SK-N-SH treated with all-trans-retinoic acid at 6 μM for 48 hours (cell line): ENCODE data around the gene LMOD3.
A peak's percentile ranks its signal among the peaks of the same experiment; 100 is the strongest.

Source experiments
- ATAC-seq: fragments of 200-7000 bp; cut with Tn5 transposase; 3 replicates; pipeline ENCODE4 v1.9.1; 2020; ENCODE audit warnings: mild to moderate bottlenecking, moderate library complexity
- ARNTL ChIP-seq: fragments of 450-650 bp; formaldehyde crosslinking; IDR thresholded peaks from 2 replicates; pipeline ENCODE4 v1.5.0; 2020; ENCODE audit warnings: low read depth, mild to moderate bottlenecking, moderate library complexity, borderline replicate concordance
- CSDC2 ChIP-seq: fragments of 250-450 bp; sonication (Bioruptor Pico); IDR thresholded peaks from 2 replicates; pipeline ENCODE4 v1.5.0; 2020; ENCODE audit warnings: mild to moderate bottlenecking, moderate library complexity
- CSRNP3 ChIP-seq: fragments of 250-450 bp; sonication (Bioruptor Pico); IDR thresholded peaks from 2 replicates; pipeline ENCODE4 v1.5.1; 2021; ENCODE audit warnings: mild to moderate bottlenecking, moderate library complexity
- ESRRG ChIP-seq: fragments of 250-450 bp; sonication (Bioruptor Pico); IDR thresholded peaks from 2 replicates; pipeline ENCODE4 v1.6.1; 2021; ENCODE audit warnings: mild to moderate bottlenecking
- GLIS3 ChIP-seq: fragments of 250-450 bp; sonication (Bioruptor Pico); IDR thresholded peaks from 2 replicates; pipeline ENCODE4 v1.5.0; 2020; ENCODE audit warnings: mild to moderate bottlenecking, moderate library complexity
- ISL1 ChIP-seq: fragments of 250-450 bp; sonication (Bioruptor Pico); IDR thresholded peaks from 2 replicates; pipeline ENCODE4 v2.1.2; 2022; ENCODE audit warnings: mild to moderate bottlenecking, moderate library complexity
- OSR1 ChIP-seq: fragments of 250-450 bp; sonication (Bioruptor Pico); IDR thresholded peaks from 2 replicates; pipeline ENCODE4 v1.8.0; 2022; ENCODE audit warnings: moderate library complexity, mild to moderate bottlenecking, inconsistent platforms
- PPARA ChIP-seq: fragments of 250-450 bp; sonication (Bioruptor Pico); IDR thresholded peaks from 2 replicates; pipeline ENCODE4 v1.5.0; 2020; ENCODE audit warnings: mild to moderate bottlenecking, borderline replicate concordance
- RARB ChIP-seq: fragments of 250-450 bp; sonication (Bioruptor Pico); IDR thresholded peaks from 2 replicates; pipeline ENCODE4 v1.8.0; 2021; ENCODE audit warnings: mild to moderate bottlenecking, moderate library complexity
- SNAI2 ChIP-seq: fragments of 250-450 bp; sonication (Bioruptor Pico); IDR thresholded peaks from 2 replicates; pipeline ENCODE4 v1.5.0; 2020; ENCODE audit warnings: mild to moderate bottlenecking, moderate library complexity
- TOX ChIP-seq: fragments of 250-450 bp; sonication (Bioruptor Pico); IDR thresholded peaks from 2 replicates; pipeline ENCODE4 v1.8.0; 2021; ENCODE audit warnings: mild to moderate bottlenecking, moderate library complexity, borderline replicate concordance
- TSHZ2 ChIP-seq: fragments of 250-450 bp; sonication (Bioruptor Pico); IDR thresholded peaks from 2 replicates; pipeline ENCODE4 v1.5.0; 2020; ENCODE audit warnings: mild to moderate bottlenecking, moderate library complexity
- ZC3H10 ChIP-seq: fragments of 250-450 bp; sonication (Bioruptor Pico); IDR thresholded peaks from 2 replicates; pipeline ENCODE4 v1.5.1; 2021; ENCODE audit warnings: mild to moderate bottlenecking, moderate library complexity
- ZFP3 ChIP-seq: fragments of 250-450 bp; sonication (Bioruptor Pico); IDR thresholded peaks from 2 replicates; pipeline ENCODE4 v1.5.0; 2020; ENCODE audit warnings: mild to moderate bottlenecking, moderate library complexity
- ZFP30 ChIP-seq: fragments of 450-650 bp; formaldehyde crosslinking; IDR thresholded peaks from 2 replicates; pipeline ENCODE4 v1.5.0; 2022; ENCODE audit warnings: mild to moderate bottlenecking, moderate library complexity
- ZNF565 ChIP-seq: fragments of 450-650 bp; formaldehyde crosslinking; conservative IDR thresholded peaks from 2 replicates; pipeline ENCODE4 v1.5.0; 2020; ENCODE audit warnings: low read depth, mild to moderate bottlenecking, moderate library complexity
- ZNF70 ChIP-seq: fragments of 450-650 bp; formaldehyde crosslinking; IDR thresholded peaks from 2 replicates; pipeline ENCODE4 v1.5.0; 2020; ENCODE audit warnings: mild to moderate bottlenecking, moderate library complexity
- ZNF8 ChIP-seq: fragments of 450-650 bp; formaldehyde crosslinking; IDR thresholded peaks from 2 replicates; pipeline ENCODE4 v1.5.0; 2020; ENCODE audit warnings: mild to moderate bottlenecking, moderate library complexity
- TF ChIP-seq, protein P1 (sequence below): fragments of 250-450 bp; sonication (Bioruptor Pico); IDR thresholded peaks from 2 replicates; pipeline ENCODE4 v1.8.0; 2020; ENCODE audit warnings: mild to moderate bottlenecking, moderate library complexity, borderline replicate concordance

The LMOD3 gene

DNA sequence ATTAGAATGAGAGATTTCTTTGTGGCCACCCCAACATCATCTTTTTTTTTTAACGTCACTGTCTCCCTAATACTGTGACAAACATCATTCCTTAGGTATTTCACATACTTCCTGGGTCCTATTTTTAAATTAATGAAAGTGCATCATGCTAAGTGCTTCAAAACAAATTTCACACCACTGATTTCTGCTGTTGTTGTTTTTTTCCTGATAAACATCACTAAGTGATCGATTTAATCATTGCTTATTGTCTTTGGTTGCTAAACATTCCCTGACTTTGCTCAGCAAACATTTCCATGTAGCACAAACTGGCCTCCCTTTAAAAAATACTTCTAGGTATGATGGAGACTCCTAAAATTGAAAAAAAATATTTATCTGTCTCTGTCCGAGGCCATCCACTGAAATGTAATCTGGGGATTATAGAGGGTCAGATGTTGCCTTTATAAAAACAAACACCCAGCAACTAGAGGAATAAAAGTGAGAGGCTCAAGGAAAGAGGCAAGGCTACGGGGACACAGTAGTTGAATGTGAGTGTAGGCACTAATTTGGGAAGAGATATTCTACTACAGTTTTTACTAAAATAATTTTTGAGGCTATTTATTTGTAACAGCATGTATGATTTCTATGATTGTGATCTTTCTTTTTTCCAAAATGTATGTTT is 20.5 kb upstream of the LMOD3 start:
- no peak for TF ChIP-seq ARNTL (CRISPR knock-in tag)
- no peak for TF ChIP-seq CSDC2 (CRISPR knock-in tag)
- no peak for TF ChIP-seq OSR1 (CRISPR knock-in tag)
- TF ChIP-seq, all 23 proteins: peak for 0
- no peak for ATAC-seq

GRCh38 chr3:69142090-69142489 is 19.7 kb upstream of the LMOD3 start:
- ATAC-seq = peak; percentile 73
- TF ChIP-seq ZC3H10 (CRISPR knock-in tag) (no peak), ZNF70 (CRISPR knock-in tag) (no peak)

DNA sequence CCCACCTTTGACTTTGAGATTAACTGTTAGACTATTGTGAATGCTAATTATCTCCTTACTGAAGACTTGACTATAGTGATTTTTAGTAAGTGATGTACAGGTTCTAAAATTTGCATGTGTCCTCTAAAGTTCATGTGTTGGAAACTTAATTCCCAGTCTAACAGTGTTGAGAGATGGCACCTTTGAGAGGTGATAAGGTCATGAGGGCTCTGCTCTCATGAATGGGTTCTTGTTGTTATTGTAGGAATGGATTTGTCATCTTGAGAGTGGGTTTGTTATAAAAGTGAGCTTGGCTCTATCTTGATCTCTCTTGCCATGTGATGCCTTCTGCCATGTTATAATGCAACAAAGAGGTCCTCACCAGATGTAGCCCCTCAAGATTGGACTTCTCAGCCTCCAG is 18.9 kb upstream of the LMOD3 start:
- TF ChIP-seq ESRRG (CRISPR knock-in tag) = no peak
- ATAC-seq = no peak

DNA sequence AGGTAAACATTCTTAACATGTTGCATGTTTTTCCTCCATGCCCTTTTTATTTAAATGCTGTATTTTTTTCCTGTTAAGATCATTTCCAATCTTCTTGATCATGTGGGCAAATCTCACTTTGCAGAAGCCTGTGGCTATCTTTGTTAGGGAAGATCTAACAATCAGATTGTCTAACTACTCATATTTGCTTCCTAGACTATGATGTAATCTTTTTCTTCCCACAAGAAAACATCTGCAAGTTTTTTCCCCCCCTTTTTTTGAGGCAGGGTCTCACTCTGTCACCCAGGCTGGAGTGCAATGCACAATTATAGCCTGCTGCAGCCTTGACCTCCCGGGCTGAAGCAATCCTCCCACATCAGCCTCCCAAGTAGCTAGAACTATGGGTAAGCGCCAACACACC is 15.0 kb upstream of the LMOD3 start:
- ATAC-seq = no peak
- no peak for TF ChIP-seq CSRNP3 (CRISPR knock-in tag)
- TF ChIP-seq, protein P1, sequence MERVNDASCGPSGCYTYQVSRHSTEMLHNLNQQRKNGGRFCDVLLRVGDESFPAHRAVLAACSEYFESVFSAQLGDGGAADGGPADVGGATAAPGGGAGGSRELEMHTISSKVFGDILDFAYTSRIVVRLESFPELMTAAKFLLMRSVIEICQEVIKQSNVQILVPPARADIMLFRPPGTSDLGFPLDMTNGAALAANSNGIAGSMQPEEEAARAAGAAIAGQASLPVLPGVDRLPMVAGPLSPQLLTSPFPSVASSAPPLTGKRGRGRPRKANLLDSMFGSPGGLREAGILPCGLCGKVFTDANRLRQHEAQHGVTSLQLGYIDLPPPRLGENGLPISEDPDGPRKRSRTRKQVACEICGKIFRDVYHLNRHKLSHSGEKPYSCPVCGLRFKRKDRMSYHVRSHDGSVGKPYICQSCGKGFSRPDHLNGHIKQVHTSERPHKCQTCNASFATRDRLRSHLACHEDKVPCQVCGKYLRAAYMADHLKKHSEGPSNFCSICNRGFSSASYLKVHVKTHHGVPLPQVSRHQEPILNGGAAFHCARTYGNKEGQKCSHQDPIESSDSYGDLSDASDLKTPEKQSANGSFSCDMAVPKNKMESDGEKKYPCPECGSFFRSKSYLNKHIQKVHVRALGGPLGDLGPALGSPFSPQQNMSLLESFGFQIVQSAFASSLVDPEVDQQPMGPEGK (CRISPR knock-in tag) = no peak
- no peak for TF ChIP-seq ZNF8
- no peak for TF ChIP-seq ESRRG (CRISPR knock-in tag)
- TF ChIP-seq ARNTL (CRISPR knock-in tag) = no peak
- TF ChIP-seq SNAI2 (CRISPR knock-in tag) = no peak

DNA sequence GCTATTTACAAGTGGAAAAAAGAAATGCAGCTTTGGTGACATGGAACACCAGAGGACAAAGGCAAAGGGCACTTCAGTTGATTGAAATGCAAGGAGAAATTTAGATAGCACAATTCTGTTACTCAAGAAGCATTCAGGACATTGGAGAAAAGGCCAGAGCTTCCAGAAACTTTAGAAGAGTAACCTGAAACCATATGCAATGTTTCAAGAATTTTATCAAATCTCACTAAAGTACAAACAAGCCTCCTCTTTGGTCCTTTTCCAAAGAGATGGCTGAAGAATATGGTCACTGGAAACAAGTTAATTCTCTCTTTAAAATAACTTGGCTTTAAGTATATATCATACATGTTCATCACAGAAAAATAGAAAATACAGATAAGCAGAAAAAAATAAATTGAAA is 14.6 kb upstream of the LMOD3 start:
- TF ChIP-seq ZNF70 (CRISPR knock-in tag) (no peak), ZNF565 (no peak), ZNF8 (no peak), ISL1 (no peak), ZFP3 (no peak), SNAI2 (CRISPR knock-in tag) (no peak), ZFP30 (CRISPR knock-in tag) (no peak)
- ATAC-seq = peak; percentile 48; the same call in 2 of the 3 replicates

GRCh38 chr3:69130689-69131088 is 8.3 kb upstream of the LMOD3 start:
- ATAC-seq = no peak
- TF ChIP-seq, protein P1 (CRISPR knock-in tag) = no peak
- TF ChIP-seq RARB (CRISPR knock-in tag) = no peak
- no peak for TF ChIP-seq ESRRG (CRISPR knock-in tag)
- no peak for TF ChIP-seq ZNF8
- no peak for TF ChIP-seq OSR1 (CRISPR knock-in tag)
- TF ChIP-seq ARNTL (CRISPR knock-in tag) = no peak
- TF ChIP-seq TOX (CRISPR knock-in tag) = no peak
- no peak for TF ChIP-seq ZFP3
- TF ChIP-seq ISL1 = no peak
- TF ChIP-seq PPARA (CRISPR knock-in tag) = no peak
- TF ChIP-seq GLIS3 (CRISPR knock-in tag) = no peak
- TF ChIP-seq TSHZ2 (CRISPR knock-in tag) = no peak
